Activated CD4-positive, alpha-beta T cell treated with anti-CD3 and anti-CD28 coated beads, Interleukin-2, amount 50 U/mL, for 1 hour (primary cell): Measurements from ENCODE around the gene AURKAIP1.
A peak's percentile ranks its signal among the peaks of the same experiment; 100 is the strongest.

ENCODE experiments used
- DNase-seq: peaks from one replicate; pipeline ENCODE4 v3.0.0-alpha.2; 2020

AURKAIP1 gene

GRCh38 chr1:1331068-1331965 lies 43.7 kb downstream of the AURKAIP1 start, which contains the start of gene TAS1R3:
TAS1R3 (plus strand) TSS chr1:1331280; CDS start chr1:1331346, 66 bp downstream.
- DNase-seq = no peak

- no peak for DNase-seq
Measured at GRCh38 chr1:1330366-1331067, 44.5 kb downstream of the AURKAIP1 start.

DNA sequence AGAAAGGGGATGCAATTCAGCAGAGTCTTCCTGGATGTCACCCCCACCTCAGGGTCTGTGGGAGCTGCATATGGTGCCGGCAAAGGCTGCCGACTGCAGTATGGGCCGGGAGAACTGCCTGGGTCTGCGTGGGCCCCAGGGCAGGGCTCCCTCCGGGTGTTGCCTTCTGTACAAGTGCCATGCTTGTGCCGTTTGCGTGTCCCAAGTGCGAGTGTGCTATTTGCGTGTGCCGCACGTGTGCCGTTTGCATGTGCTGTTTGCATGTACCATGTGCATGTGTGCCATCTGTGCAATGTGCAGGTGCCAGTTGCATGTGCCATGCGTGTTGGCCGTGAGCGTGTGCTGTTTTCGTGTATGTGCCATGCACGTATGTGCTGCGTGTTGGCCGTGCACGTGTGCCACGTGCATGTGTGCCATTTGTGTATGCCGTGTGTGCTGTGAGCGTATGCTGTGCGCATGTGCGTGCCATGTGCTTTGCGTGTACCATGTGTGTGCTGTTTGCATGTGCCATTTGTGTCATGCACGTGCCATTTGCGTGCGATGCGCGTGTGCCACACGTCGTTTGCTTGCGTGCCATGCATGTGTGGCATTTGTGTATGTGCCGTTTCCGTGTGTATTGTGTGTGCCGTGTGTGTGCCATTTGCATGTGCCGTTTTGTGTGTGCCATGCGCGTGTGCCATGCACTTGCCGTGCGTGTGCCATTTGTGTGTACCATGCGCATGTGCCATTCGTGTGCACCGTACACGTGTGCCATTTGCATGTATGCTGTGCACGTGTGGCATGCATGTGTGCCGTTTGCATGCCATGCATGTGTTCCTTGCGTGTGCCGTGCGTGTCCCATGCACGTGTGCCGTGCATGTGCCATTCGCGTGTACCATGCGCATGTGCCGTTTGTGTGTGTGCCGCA lies 45.5 kb downstream of the AURKAIP1 start:
- DNase-seq = no peak

DNA sequence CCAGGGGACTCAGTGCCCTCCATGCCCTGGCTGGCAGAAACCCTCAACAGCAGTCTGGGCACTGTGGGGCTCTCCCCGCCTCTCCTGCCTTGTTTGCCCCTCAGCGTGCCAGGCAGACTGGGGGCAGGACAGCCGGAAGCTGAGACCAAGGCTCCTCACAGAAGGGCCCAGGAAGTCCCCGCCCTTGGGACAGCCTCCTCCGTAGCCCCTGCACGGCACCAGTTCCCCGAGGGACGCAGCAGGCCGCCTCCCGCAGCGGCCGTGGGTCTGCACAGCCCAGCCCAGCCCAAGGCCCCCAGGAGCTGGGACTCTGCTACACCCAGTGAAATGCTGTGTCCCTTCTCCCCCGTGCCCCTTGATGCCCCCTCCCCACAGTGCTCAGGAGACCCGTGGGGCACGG lies 46.8 kb downstream of the AURKAIP1 start:
- DNase-seq = no peak

- DNase-seq = no peak
Measured at GRCh38 chr1:1327291-1327690, 47.7 kb downstream of the AURKAIP1 start.

GRCh38 chr1:1326075-1326605 lies 48.9 kb downstream of the AURKAIP1 start:
- DNase-seq = no peak

GRCh38 chr1:1325288-1326074 lies 49.5 kb downstream of the AURKAIP1 start:
- DNase-seq = no peak

DNA sequence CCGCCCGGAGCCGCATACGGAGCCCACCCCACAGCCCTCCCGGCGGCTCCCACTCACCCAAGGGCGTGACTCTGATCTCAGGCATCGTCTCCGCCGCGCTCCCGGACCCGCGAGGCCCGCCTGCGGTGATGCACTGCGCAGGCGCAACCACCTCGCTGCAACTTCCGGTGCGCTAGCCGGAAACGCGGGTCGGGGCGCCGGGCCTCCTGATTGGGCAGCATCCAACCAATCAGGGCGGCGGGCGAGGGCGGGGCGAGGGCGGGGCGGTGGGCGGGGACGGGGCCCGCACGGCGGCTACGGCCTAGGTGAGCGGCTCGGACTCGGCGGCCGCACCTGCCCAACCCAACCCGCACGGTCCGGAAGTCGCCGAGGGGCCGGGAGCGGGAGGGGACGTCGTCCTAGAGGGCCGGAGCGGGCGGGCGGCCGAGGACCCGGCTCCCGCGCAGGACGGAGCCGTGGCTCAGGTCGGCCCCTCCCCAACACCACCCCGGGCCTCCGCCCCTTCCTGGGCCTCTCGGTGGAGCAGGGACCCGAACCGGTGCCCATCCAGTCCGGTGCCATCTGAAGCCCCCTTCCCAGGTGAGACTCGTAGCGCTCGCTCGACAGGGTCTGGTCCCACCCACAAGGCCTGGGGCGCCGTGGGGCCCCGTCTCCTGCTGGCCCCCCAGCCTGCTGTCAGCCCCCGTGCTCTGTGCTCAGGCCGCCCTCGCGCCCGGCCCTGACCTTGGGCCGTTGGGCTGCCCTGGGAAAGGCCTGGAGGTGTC lies 50.3 kb downstream of the AURKAIP1 start, which contains the start of the genes CPTP and INTS11:
TSS of gene CPTP (plus strand) at position 279 of the 764 bp plus-strand sequence. CDS start 2,109 bp downstream, outside the sequence.
TSS of gene INTS11 (minus strand) at position 137 of the 764 bp plus-strand sequence. CDS start at position 85, 52 bp downstream.
- peak; percentile 96 for DNase-seq

DNA sequence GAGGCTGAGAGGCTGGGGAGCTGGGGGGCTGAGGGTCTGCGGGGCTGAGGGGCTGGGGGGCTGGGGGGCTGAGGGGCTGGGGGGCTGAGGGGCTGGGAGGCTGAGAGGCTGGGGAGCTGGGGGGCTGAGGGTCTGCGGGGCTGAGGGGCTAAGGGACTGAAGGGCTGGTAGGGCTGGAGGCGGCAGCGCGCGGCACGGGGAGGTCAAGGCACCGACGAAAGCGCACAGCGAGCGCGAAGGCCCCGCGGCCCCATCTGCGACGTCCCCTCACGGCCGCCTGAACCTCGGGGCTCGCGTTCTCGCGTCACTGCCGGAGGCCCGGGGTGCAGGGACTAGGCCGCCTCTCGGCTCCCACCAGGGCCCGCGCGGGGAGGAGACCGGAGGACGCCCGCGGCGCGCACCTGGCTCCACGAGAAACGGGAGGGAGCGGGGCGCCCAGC lies 50.9 kb downstream of the AURKAIP1 start:
- no peak for DNase-seq
